A673 (cell line): ENCODE data around the gene HP1BP3. TPM values are rescaled to one million over a fixed set of nuclear protein-coding genes. Genes with fewer than 3 reads are reported as not detected.
A peak's percentile ranks its signal among the peaks of the same experiment; 100 is the strongest.

ENCODE experiments used
- BruUV-seq: library from RNA; stranded (reverse); fragments of 400-500 nt; replicated peaks from 2 replicates; lab custom pipeline; 2021; lab: Mats Ljungman, UMichigan
- CTCF ChIA-PET: fragments of 300-600 bp; sonication (Branson Sonifier 250); formaldehyde crosslinking; loops from one replicate; lab custom pipeline; 2022; ENCODE audit warnings: antibody characterized with exemption; lab: Charles Lee
- POLR2A ChIA-PET: fragments of 300-600 bp; sonication (Branson Sonifier 250); formaldehyde crosslinking; loops from one replicate; lab custom pipeline; 2022; ENCODE audit warnings: antibody characterized with exemption; ENCODE audit not compliant: low non-redundant PET; lab: Charles Lee
- DNase-seq: peaks from one replicate; pipeline ENCODE4 v3.0.0-alpha.2; 2015; ENCODE audit warnings: low spot score
- H3K27ac ChIP-seq: fragments of 200-600 bp; sonication (generic); 2 replicates; pipeline ENCODE4 v1.5.1; 2016; ENCODE audit warnings: mixed run types, low read depth, mild to moderate bottlenecking, mixed read lengths, antibody characterized with exemption, low read length; ENCODE audit not compliant: poor library complexity, severe bottlenecking
- H3K27me3 ChIP-seq: fragments of 200-600 bp; sonication (generic); replicated peaks from 2 replicates; pipeline ENCODE4 v1.6.1; 2017; ENCODE audit warnings: mixed run types, low read depth, mild to moderate bottlenecking, mixed read lengths, antibody characterized with exemption, low read length; ENCODE audit not compliant: insufficient read depth, poor library complexity
- H3K36me3 ChIP-seq: fragments of 200-600 bp; sonication (generic); 2 replicates; pipeline ENCODE4 v1.6.1; 2016; ENCODE audit warnings: mixed run types, mild to moderate bottlenecking, mixed read lengths, antibody characterized with exemption, low read length; ENCODE audit not compliant: insufficient read depth, poor library complexity, severe bottlenecking
- H3K4me1 ChIP-seq: fragments of 200-600 bp; sonication (generic); 2 replicates; pipeline ENCODE4 v1.6.1; 2017; ENCODE audit warnings: mixed run types, mild to moderate bottlenecking, mixed read lengths, antibody characterized with exemption, low read length; ENCODE audit not compliant: insufficient read depth, poor library complexity, severe bottlenecking
- H3K4me3 ChIP-seq: fragments of 200-600 bp; sonication (generic); 2 replicates; pipeline ENCODE4 v1.5.1; 2016; ENCODE audit warnings: low read depth, mixed run types, mild to moderate bottlenecking, mixed read lengths, low read length; ENCODE audit not compliant: poor library complexity, severe bottlenecking
- H3K9me3 ChIP-seq: fragments of 200-600 bp; sonication (generic); 2 replicates; pipeline ENCODE4 v1.6.1; 2016; ENCODE audit warnings: mixed run types, low read depth, mild to moderate bottlenecking, mixed read lengths, antibody characterized with exemption, low read length; ENCODE audit not compliant: poor library complexity, severe bottlenecking
- EZH2 ChIP-seq: fragments of 200-600 bp; sonication (generic); IDR thresholded peaks from 2 replicates; pipeline ENCODE4 v1.6.1; 2017; ENCODE audit warnings: borderline replicate concordance, low read depth, mild to moderate bottlenecking, mixed read lengths, antibody characterized with exemption, low read length; ENCODE audit not compliant: poor library complexity, severe bottlenecking
- intact Hi-C: fragments of 100-400 bp; cut with micrococcal nuclease; formaldehyde crosslinking; loops from one replicate; pipeline ENCODE4 v1.10.0; 2022; ENCODE audit not compliant: unreplicated experiment
- total RNA-seq: library from RNA; stranded (reverse); gene quantifications from 2 replicates; pipeline ENCODE4 v1.2.3, GENCODE V29; 2021
- TF ChIP-seq, protein P1 (sequence below): fragments of 300-800, 200-600 bp; sonication (generic); conservative IDR thresholded peaks from 2 replicates; pipeline ENCODE4 v1.5.1; 2017; ENCODE audit warnings: low read depth, mild to moderate bottlenecking, antibody characterized with exemption, low read length, moderate library complexity, mixed read lengths

HP1BP3 gene
- total RNA-seq, 1 experiment from 2014 or later, result 337 TPM

DNA sequence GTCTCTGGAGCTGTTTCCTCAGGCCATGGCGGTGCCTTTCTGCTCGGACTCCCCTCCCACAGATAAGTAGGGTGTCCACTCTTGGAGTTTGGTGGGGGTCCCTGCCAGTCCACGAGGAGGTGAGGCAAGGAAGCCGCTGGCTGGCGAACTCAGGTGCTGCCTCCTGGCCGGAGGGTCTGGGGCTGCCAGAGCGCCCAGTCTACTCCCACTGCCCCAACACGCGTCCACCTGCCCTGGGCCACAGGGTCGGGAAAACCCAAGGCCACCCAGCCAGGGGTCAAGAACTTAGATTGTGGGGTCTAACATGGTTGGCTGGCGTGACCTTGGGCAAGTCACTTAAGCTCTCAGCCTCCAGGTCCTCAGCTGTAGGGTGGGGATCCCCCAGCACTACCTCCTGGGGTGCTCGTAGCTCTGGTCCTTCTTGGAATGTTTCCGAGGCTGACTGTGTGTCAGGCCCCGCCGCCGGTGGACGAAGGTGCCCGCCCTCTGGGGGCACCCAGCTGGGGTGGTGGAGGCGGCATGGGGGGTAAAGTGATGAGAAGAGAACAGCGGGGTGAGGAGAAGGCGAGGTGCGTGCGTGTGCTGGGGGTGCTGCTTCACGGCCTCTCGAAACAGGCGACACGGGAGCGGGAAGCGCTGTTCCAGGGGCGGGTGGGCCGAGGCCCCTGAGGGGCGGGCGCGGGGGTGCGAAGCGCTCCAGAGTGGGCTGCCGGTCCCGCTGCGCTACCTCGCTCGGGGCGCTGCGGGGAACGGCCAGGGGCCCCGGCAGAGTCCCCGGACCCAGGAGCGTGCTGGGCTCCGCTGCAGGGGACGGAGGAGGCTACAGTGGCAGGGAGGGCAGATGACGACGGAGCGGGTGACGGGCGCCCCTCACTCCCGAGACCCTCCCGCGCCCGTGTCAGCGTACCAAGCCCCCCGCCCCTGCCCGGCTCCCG, 55.8 kb downstream of the HP1BP3 start:
- ChIA-PET CTCF (interaction anchor here (0.6 to 1.0 kb wide), 2 partner anchors 34 to 464 kb away, joined by 3 read pairs; no protein-coding TSS in a partner anchor), POLR2A (interaction anchor here (0.6 kb wide), 1 partner anchor 55 kb away, joined by 3 read pairs; no protein-coding TSS in a partner anchor)
- no peak for DNase-seq
- BruUV-seq, result no TSS peak
- no peaks in the 10 kb centered on the region for H3K36me3 ChIP-seq
- no peaks in the 10 kb centered on the region for H3K9me3 ChIP-seq
- peak overlapping the region; percentile 47 for H3K4me3 ChIP-seq
- H3K27ac ChIP-seq, result no peak overlapping the region
- H3K27me3 ChIP-seq, result peaks cover 5% of the 10 kb centered on the region
- TF ChIP-seq, protein P1, sequence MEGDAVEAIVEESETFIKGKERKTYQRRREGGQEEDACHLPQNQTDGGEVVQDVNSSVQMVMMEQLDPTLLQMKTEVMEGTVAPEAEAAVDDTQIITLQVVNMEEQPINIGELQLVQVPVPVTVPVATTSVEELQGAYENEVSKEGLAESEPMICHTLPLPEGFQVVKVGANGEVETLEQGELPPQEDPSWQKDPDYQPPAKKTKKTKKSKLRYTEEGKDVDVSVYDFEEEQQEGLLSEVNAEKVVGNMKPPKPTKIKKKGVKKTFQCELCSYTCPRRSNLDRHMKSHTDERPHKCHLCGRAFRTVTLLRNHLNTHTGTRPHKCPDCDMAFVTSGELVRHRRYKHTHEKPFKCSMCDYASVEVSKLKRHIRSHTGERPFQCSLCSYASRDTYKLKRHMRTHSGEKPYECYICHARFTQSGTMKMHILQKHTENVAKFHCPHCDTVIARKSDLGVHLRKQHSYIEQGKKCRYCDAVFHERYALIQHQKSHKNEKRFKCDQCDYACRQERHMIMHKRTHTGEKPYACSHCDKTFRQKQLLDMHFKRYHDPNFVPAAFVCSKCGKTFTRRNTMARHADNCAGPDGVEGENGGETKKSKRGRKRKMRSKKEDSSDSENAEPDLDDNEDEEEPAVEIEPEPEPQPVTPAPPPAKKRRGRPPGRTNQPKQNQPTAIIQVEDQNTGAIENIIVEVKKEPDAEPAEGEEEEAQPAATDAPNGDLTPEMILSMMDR, result no peak
- no peak for TF ChIP-seq EZH2
- intact Hi-C loops, result no loop called here
- H3K4me1 ChIP-seq, result peaks cover 12% of the 10 kb centered on the region

DNA sequence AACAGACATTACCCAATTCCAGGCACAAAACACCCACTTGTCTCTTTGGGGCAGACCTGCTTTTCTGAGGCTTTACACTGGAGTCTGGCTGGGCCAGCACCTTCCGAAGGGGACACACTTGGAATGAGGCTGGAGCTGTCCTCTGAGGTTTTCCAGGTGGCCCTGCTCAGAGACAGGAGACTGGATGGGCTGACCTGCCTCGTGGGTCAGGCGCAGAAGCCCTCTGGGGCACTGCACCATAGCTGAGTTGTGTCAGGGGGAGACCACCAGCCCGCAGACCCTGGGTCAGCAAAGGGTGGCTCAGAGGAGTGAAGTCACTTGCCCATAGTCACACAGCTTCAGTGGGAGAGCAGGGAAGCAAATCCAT, 56.4 kb downstream of the HP1BP3 start:
- H3K9me3 ChIP-seq, result no peaks in the 10 kb centered on the region
- no TSS peak for BruUV-seq
- intact Hi-C loops, result no loop called here
- H3K4me1 ChIP-seq, result peaks cover 12% of the 10 kb centered on the region
- CTCF ChIA-PET, result interaction anchor here (0.6 kb wide), 1 partner anchor 464 kb away, joined by 3 read pairs; no protein-coding TSS in a partner anchor
- no peak overlapping the region for H3K4me3 ChIP-seq
- DNase-seq, result no peak
- H3K27ac ChIP-seq, result no peak overlapping the region
- peaks cover 5% of the 10 kb centered on the region for H3K27me3 ChIP-seq
- no peaks in the 10 kb centered on the region for H3K36me3 ChIP-seq
- no peak for TF ChIP-seq EZH2
- TF ChIP-seq, protein P1, result no peak
- POLR2A ChIA-PET, result interaction anchor here (0.5 kb wide), 1 partner anchor 20 kb away, joined by 3 read pairs; no protein-coding TSS in a partner anchor

GRCh38 chr1:20729990-20730689, 57.0 kb downstream of the HP1BP3 start:
- Histone ChIP-seq H3K4me3 (no peak overlapping the region), H3K9me3 (no peaks in the 10 kb centered on the region), H3K27ac (no peak overlapping the region), H3K36me3 (no peaks in the 10 kb centered on the region), H3K27me3 (peaks cover 5% of the 10 kb centered on the region), H3K4me1 (peaks cover 12% of the 10 kb centered on the region)
- ChIA-PET POLR2A (interaction anchor here (0.5 kb wide), 1 partner anchor 20 kb away, joined by 3 read pairs; no protein-coding TSS in a partner anchor), CTCF (no interaction called here)
- no TSS peak for BruUV-seq
- no peak for DNase-seq
- intact Hi-C loops, result no loop called here
- TF ChIP-seq, protein P1, result no peak
